Cardiac muscle cell (in vitro differentiated cells and primary cell): Measurements from ENCODE around the gene AP5B1. TPM values are rescaled to one million over a fixed set of nuclear protein-coding genes. Genes with fewer than 3 reads are reported as not detected.
A peak's percentile ranks its signal among the peaks of the same experiment; 100 is the strongest.

ENCODE experiments used
- DNase-seq, 2 donors: peaks; one replicate each; pipeline versions ENCODE4 v3.0.0 to v3.0.0-alpha.2; 2010 to 2017; ENCODE audit warnings: low read depth in 1 of 2, low spot score in 1 of 2
- H3K27ac ChIP-seq: fragments of 200-600 bp; sonication (generic); 2 replicates; pipeline ENCODE4 v1.5.1; 2016
- H3K27me3 ChIP-seq: fragments of 200-600 bp; sonication (generic); 2 replicates; pipeline ENCODE4 v1.6.0; 2016; ENCODE audit warnings: control low read depth
- H3K36me3 ChIP-seq: fragments of 200-600 bp; sonication (generic); 2 replicates; pipeline ENCODE4 v1.5.1; 2016; ENCODE audit warnings: control low read depth
- H3K4me1 ChIP-seq: fragments of 200-600 bp; sonication (generic); 2 replicates; pipeline ENCODE4 v1.8.1; 2017; ENCODE audit warnings: low read depth, mild to moderate bottlenecking, mixed run types
- H3K4me3 ChIP-seq: fragments of 200-600 bp; sonication (generic); 2 replicates; pipeline ENCODE4 v1.5.1; 2016; ENCODE audit warnings: mild to moderate bottlenecking
- H3K9me3 ChIP-seq: fragments of 200-600 bp; sonication (generic); 2 replicates; pipeline ENCODE4 v1.5.1; 2017; ENCODE audit warnings: low read depth, mild to moderate bottlenecking, control low read depth
- CTCF ChIP-seq: IDR thresholded peaks from 2 replicates; pipeline ENCODE4 v1.5.1; 2012; ENCODE audit warnings: low read depth, mild to moderate bottlenecking, low read length
- polyA plus RNA-seq: library from polyadenylated mRNA; unstranded; fragments of >200 nt; fragmentation: Nextera tagmentation; extraction: Ambion mirVana; gene quantifications from 2 replicates; pipeline ENCODE4 v1.2.1, GENCODE V29; 2016
- total RNA-seq: library from RNA; depleted of rRNA; stranded (reverse); fragments of >200 nt; gene quantifications from 2 replicates; pipeline ENCODE4 v1.2.3, GENCODE V29; 2016

AP5B1 gene
- total and polyA plus RNA-seq, 2 experiments from 2014 or later = 13.6 to 24.3 TPM

- no peak for DNase-seq
- Histone ChIP-seq H3K36me3 (no peaks in the 10 kb centered on the region), H3K9me3 (no peaks in the 10 kb centered on the region), H3K4me1 (no peaks in the 10 kb centered on the region), H3K27me3 (no peaks in the 10 kb centered on the region), H3K4me3 (no peak overlapping the region), H3K27ac (no peak overlapping the region)
- TF ChIP-seq CTCF = peak; percentile 9
Observed at GRCh38 chr11:65726660-65727059, 54.1 kb downstream of the AP5B1 start.

Other genes starting within 250 kb of the AP5B1 start
- 61.8 and 98.3 TPM in 2 replicates for gene LTBP3, start 222.6 kb downstream of the AP5B1 start, total RNA-seq
- gene LTBP3, start 222.6 kb downstream of the AP5B1 start, polyA plus RNA-seq = 53.7 and 60.9 TPM in 2 replicates
- gene ZNRD2, start 210.5 kb downstream of the AP5B1 start, total RNA-seq = 56.6 and 57.4 TPM in 2 replicates
- gene ZNRD2, start 210.5 kb downstream of the AP5B1 start, polyA plus RNA-seq = 55.7 and 70.5 TPM in 2 replicates
- gene FAM89B, start 208.4 kb downstream of the AP5B1 start, total RNA-seq = 42.9 and 71.8 TPM in 2 replicates
- 96.0 and 132 TPM in 2 replicates for gene FAM89B, start 208.4 kb downstream of the AP5B1 start, polyA plus RNA-seq
- gene EHBP1L1, start 204.9 kb downstream of the AP5B1 start, total RNA-seq = 14.9 and 50.5 TPM in 2 replicates
- 14.2 and 30.0 TPM in 2 replicates for gene EHBP1L1, start 204.9 kb downstream of the AP5B1 start, polyA plus RNA-seq
- gene KCNK7, start 185.2 kb downstream of the AP5B1 start, total RNA-seq = 0.25 TPM in 1 of 2 replicates, not detected in the other
- not detected in 2 replicates for gene KCNK7, start 185.2 kb downstream of the AP5B1 start, polyA plus RNA-seq
- 44.8 and 63.1 TPM in 2 replicates for gene MAP3K11, start 166.8 kb downstream of the AP5B1 start, total RNA-seq
- 25.9 and 31.2 TPM in 2 replicates for gene MAP3K11, start 166.8 kb downstream of the AP5B1 start, polyA plus RNA-seq
- 40.9 and 42.7 TPM in 2 replicates for gene PCNX3, start 165.2 kb downstream of the AP5B1 start, total RNA-seq
- 18.9 and 22.0 TPM in 2 replicates for gene PCNX3, start 165.2 kb downstream of the AP5B1 start, polyA plus RNA-seq
- gene SIPA1, start 142.9 kb downstream of the AP5B1 start, total RNA-seq = 17.3 and 25.9 TPM in 2 replicates
- 21.6 and 33.7 TPM in 2 replicates for gene SIPA1, start 142.9 kb downstream of the AP5B1 start, polyA plus RNA-seq
- 39.8 and 51.9 TPM in 2 replicates for gene RELA, start 118.1 kb downstream of the AP5B1 start, total RNA-seq
- gene RELA, start 118.1 kb downstream of the AP5B1 start, polyA plus RNA-seq = 46.2 and 46.5 TPM in 2 replicates
- 51.2 and 51.4 TPM in 2 replicates for gene KAT5, start 68.7 kb downstream of the AP5B1 start, total RNA-seq
- 37.7 and 63.7 TPM in 2 replicates for gene KAT5, start 68.7 kb downstream of the AP5B1 start, polyA plus RNA-seq
- gene RNASEH2C, start 60.2 kb downstream of the AP5B1 start, total RNA-seq = 83.7 and 108 TPM in 2 replicates
- gene RNASEH2C, start 60.2 kb downstream of the AP5B1 start, polyA plus RNA-seq = 71.5 and 84.4 TPM in 2 replicates
- gene OVOL1, start 6.1 kb upstream of the AP5B1 start, total RNA-seq = 0.15 and 0.60 TPM in 2 replicates
- gene OVOL1, start 6.1 kb upstream of the AP5B1 start, polyA plus RNA-seq = 0.35 TPM in 1 of 2 replicates, not detected in the other
- 5.9 and 6.0 TPM in 2 replicates for gene SNX32, start 53.0 kb upstream of the AP5B1 start, total RNA-seq
- gene SNX32, start 53.0 kb upstream of the AP5B1 start, polyA plus RNA-seq = 13.2 and 21.4 TPM in 2 replicates
- gene CFL1, start 77.2 kb upstream of the AP5B1 start, total RNA-seq = 974 and 1,709 TPM in 2 replicates
- gene CFL1, start 77.2 kb upstream of the AP5B1 start, polyA plus RNA-seq = 1,641 and 2,660 TPM in 2 replicates
- 74.3 and 88.9 TPM in 2 replicates for gene MUS81, start 79.5 kb upstream of the AP5B1 start, total RNA-seq
- gene MUS81, start 79.5 kb upstream of the AP5B1 start, polyA plus RNA-seq = 80.3 and 82.7 TPM in 2 replicates
- gene EFEMP2, start 91.8 kb upstream of the AP5B1 start, total RNA-seq = 138 and 161 TPM in 2 replicates
- gene EFEMP2, start 91.8 kb upstream of the AP5B1 start, polyA plus RNA-seq = 216 and 267 TPM in 2 replicates
- not detected in 2 replicates for gene CTSW, start 98.9 kb upstream of the AP5B1 start, total RNA-seq
- gene CTSW, start 98.9 kb upstream of the AP5B1 start, polyA plus RNA-seq = 0.60 TPM in 1 of 2 replicates, not detected in the other
- 140 and 220 TPM in 2 replicates for gene FIBP, start 107.5 kb upstream of the AP5B1 start, total RNA-seq
- gene FIBP, start 107.5 kb upstream of the AP5B1 start, polyA plus RNA-seq = 143 and 199 TPM in 2 replicates
- gene CCDC85B, start 109.7 kb upstream of the AP5B1 start, total RNA-seq = 67.3 and 80.2 TPM in 2 replicates
- 83.4 and 96.5 TPM in 2 replicates for gene CCDC85B, start 109.7 kb upstream of the AP5B1 start, polyA plus RNA-seq
- gene FOSL1, start 119.4 kb upstream of the AP5B1 start, total RNA-seq = 0.21 TPM in 1 of 2 replicates, not detected in the other
- gene FOSL1, start 119.4 kb upstream of the AP5B1 start, polyA plus RNA-seq = 0.60 TPM in 1 of 2 replicates, not detected in the other
- 34.7 and 39.5 TPM in 2 replicates for gene C11orf68, start 138.1 kb upstream of the AP5B1 start, total RNA-seq
- gene C11orf68, start 138.1 kb upstream of the AP5B1 start, polyA plus RNA-seq = 73.1 and 86.5 TPM in 2 replicates
- gene DRAP1, start 138.4 kb upstream of the AP5B1 start, total RNA-seq = 257 and 264 TPM in 2 replicates
- gene DRAP1, start 138.4 kb upstream of the AP5B1 start, polyA plus RNA-seq = 230 and 288 TPM in 2 replicates
- gene TSGA10IP, start 164.5 kb upstream of the AP5B1 start, total RNA-seq = 1.0 TPM in 1 of 2 replicates, not detected in the other
- gene TSGA10IP, start 164.5 kb upstream of the AP5B1 start, polyA plus RNA-seq = 0.25 and 1.1 TPM in 2 replicates
- 55.7 and 74.7 TPM in 2 replicates for gene SART1, start 180.8 kb upstream of the AP5B1 start, total RNA-seq
- 51.6 and 59.4 TPM in 2 replicates for gene SART1, start 180.8 kb upstream of the AP5B1 start, polyA plus RNA-seq
- gene EIF1AD, start 221.2 kb upstream of the AP5B1 start, total RNA-seq = 28.6 and 36.8 TPM in 2 replicates
- gene EIF1AD, start 221.2 kb upstream of the AP5B1 start, polyA plus RNA-seq = 24.6 and 30.8 TPM in 2 replicates
- gene BANF1, start 221.5 kb upstream of the AP5B1 start, total RNA-seq = 72.2 and 77.0 TPM in 2 replicates
- 441 and 496 TPM in 2 replicates for gene BANF1, start 221.5 kb upstream of the AP5B1 start, polyA plus RNA-seq
- not detected in 2 replicates for gene CST6, start 231.0 kb upstream of the AP5B1 start, total RNA-seq
- gene CST6, start 231.0 kb upstream of the AP5B1 start, polyA plus RNA-seq = not detected in 2 replicates
- not detected in 2 replicates for gene CATSPER1, start 245.5 kb upstream of the AP5B1 start, total RNA-seq
- gene CATSPER1, start 245.5 kb upstream of the AP5B1 start, polyA plus RNA-seq = not detected in 2 replicates